ENCODE results near the gene IGSF8.

IGSF8 gene

GRCh38 chr1:160085686-160086455 is 12.5 kb downstream of the IGSF8 start:
- no peak for DNase-seq (ENCODE audit: low read depth, low spot score)

GRCh38 chr1:160084771-160085321 is 13.6 kb downstream of the IGSF8 start:
- no peak for DNase-seq (ENCODE audit: low read depth, low spot score)

GRCh38 chr1:160083968-160084770 is 14.2 kb downstream of the IGSF8 start:
- DNase-seq (ENCODE audit: low read depth, low spot score): no peak

GRCh38 chr1:160082926-160083325 is 15.5 kb downstream of the IGSF8 start:
- DNase-seq (ENCODE audit: low read depth, low spot score): no peak

- DNase-seq (ENCODE audit: low read depth, low spot score): no peak
Measured at GRCh38 chr1:160082487-160082886, 15.9 kb downstream of the IGSF8 start.

GRCh38 chr1:160081261-160081936 is 17.0 kb downstream of the IGSF8 start, which contains the start of gene KCNJ9:
Gene KCNJ9, plus strand, starts transcription at chr1:160081538. Its CDS starts 2,493 bp downstream, at chr1:160084031.
- DNase-seq (ENCODE audit: low read depth, low spot score): no peak

- no peak for DNase-seq (ENCODE audit: low read depth, low spot score)
Measured at GRCh38 chr1:160080381-160081100, 17.9 kb downstream of the IGSF8 start.

GRCh38 chr1:160079448-160079847 is 19.0 kb downstream of the IGSF8 start:
- DNase-seq (ENCODE audit: low read depth, low spot score): no peak

- DNase-seq (ENCODE audit: low read depth, low spot score): no peak
Measured at GRCh38 chr1:160078512-160079195, 19.8 kb downstream of the IGSF8 start.

GRCh38 chr1:160077486-160077885 is 20.9 kb downstream of the IGSF8 start:
- no peak for DNase-seq (ENCODE audit: low read depth, low spot score)

GRCh38 chr1:160076295-160076694 is 22.1 kb downstream of the IGSF8 start:
- no peak for DNase-seq (ENCODE audit: low read depth, low spot score)

- DNase-seq (ENCODE audit: low read depth, low spot score): no peak
Measured at GRCh38 chr1:160075836-160076235, 22.6 kb downstream of the IGSF8 start.

GRCh38 chr1:160074865-160075264 is 23.6 kb downstream of the IGSF8 start:
- DNase-seq (ENCODE audit: low read depth, low spot score): no peak

- no peak for DNase-seq (ENCODE audit: low read depth, low spot score)
Measured at GRCh38 chr1:160071289-160071688, 27.1 kb downstream of the IGSF8 start.

- DNase-seq (ENCODE audit: low read depth, low spot score): no peak
Measured at GRCh38 chr1:160070243-160071163, 27.9 kb downstream of the IGSF8 start.

- DNase-seq (ENCODE audit: low read depth, low spot score): no peak
Measured at GRCh38 chr1:160069460-160070231, 28.8 kb downstream of the IGSF8 start, which contains the start of gene KCNJ10. Gene KCNJ10, minus strand, starts transcription at chr1:160070160. Its CDS starts 27,628 bp downstream, at chr1:160042532.

GRCh38 chr1:160068225-160068624 is 30.2 kb downstream of the IGSF8 start:
- no peak for DNase-seq (ENCODE audit: low read depth, low spot score)

All from brain pericyte (primary cell).